Measurements from ENCODE around the gene BCOR. TPM values are rescaled to one million over a fixed set of nuclear protein-coding genes. Genes with fewer than 3 reads are reported as not detected.

The BCOR gene
- total RNA-seq, 2 experiments from 2014 or later: 26.1 to 26.3 TPM

GRCh38 chrX:40005292-40006011 is 92.3 kb downstream of the BCOR start:
- peak in 3 of 14 experiments; percentile 1 to 26 (median 8) for DNase-seq
- H3K27ac ChIP-seq (ENCODE audit: low read depth in 1 of 2, low read length in 2 of 2): no peak overlapping the region
- H3K4me3 ChIP-seq (ENCODE audit: low read length): peak overlapping the region; percentile 34
- H3K4me1 Mint-ChIP-seq (ENCODE audit: low read depth): peaks cover 21% of the 10 kb centered on the region
- peak overlapping the region; percentile 79 for H3K4me3 Mint-ChIP-seq
- peaks cover 46% of the 10 kb centered on the region for H3K27me3 Mint-ChIP-seq
- CTCF ChIA-PET: no interaction called here
- no peak overlapping the region for H3K27ac Mint-ChIP-seq
- no peak for TF ChIP-seq CTCF (IDR thresholded peaks at IDR 0.05)
- intact Hi-C loops (cut with DNase I, micrococcal nuclease): loop anchor here (10.0 kb wide), 3 partner anchors 79 to 259 kb away; no protein-coding TSS in a partner anchor
- H3K9me3 ChIP-seq (ENCODE audit: control insufficient read depth in 1 of 2, insufficient read depth in 1 of 2, low read length in 2 of 2): no peaks in the 10 kb centered on the region
- peak; percentile 32 for ATAC-seq (ENCODE audit: poor library complexity)
- no peaks in the 10 kb centered on the region for H3K36me3 ChIP-seq (ENCODE audit: insufficient read depth, low read length)
- H3K36me3 Mint-ChIP-seq (ENCODE audit: low read depth): no peaks in the 10 kb centered on the region
- H3K9me3 Mint-ChIP-seq: no peaks in the 10 kb centered on the region
- H3K27me3 ChIP-seq (ENCODE audit: control insufficient read depth in 1 of 2, insufficient read depth in 2 of 2, low read length in 2 of 2): peaks cover 20 to 30% of the 10 kb centered on the region in 2 experiments
- peaks cover 40% of the 10 kb centered on the region for H3K4me1 ChIP-seq (ENCODE audit: insufficient read depth, low read length)
- POLR2A ChIA-PET: interaction anchor here (1.1 kb wide), 1 partner anchor 92 kb away, joined by 4 read pairs; the partner anchor contains the start of gene BCOR

- Mint-ChIP-seq H3K27me3 (peaks cover 41% of the 10 kb centered on the region), H3K27ac (no peak overlapping the region), H3K9me3 (no peaks in the 10 kb centered on the region), H3K4me1 (ENCODE audit: low read depth) (peaks cover 15% of the 10 kb centered on the region), H3K4me3 (no peak overlapping the region), H3K36me3 (ENCODE audit: low read depth) (no peaks in the 10 kb centered on the region)
- peaks cover 20 to 30% of the 10 kb centered on the region in 2 experiments for H3K27me3 ChIP-seq (ENCODE audit: control insufficient read depth in 1 of 2, insufficient read depth in 2 of 2, low read length in 2 of 2)
- no peak for TF ChIP-seq CTCF (IDR thresholded peaks at IDR 0.05)
- H3K36me3 ChIP-seq (ENCODE audit: insufficient read depth, low read length): no peaks in the 10 kb centered on the region
- no peak overlapping the region for H3K27ac ChIP-seq (ENCODE audit: low read depth in 1 of 2, low read length in 2 of 2)
- POLR2A ChIA-PET: interaction anchor here (0.9 kb wide), 1 partner anchor 9 kb away, joined by 5 read pairs; no protein-coding TSS in a partner anchor
- intact Hi-C loops (cut with DNase I, micrococcal nuclease): loop anchor here (10.0 kb wide), 3 partner anchors 80 to 260 kb away; no protein-coding TSS in a partner anchor
- CTCF ChIA-PET: no interaction called here
- H3K4me3 ChIP-seq (ENCODE audit: low read length): no peak overlapping the region
- DNase-seq (peak in 1 of 14 experiments; percentile 23), ATAC-seq (ENCODE audit: poor library complexity) (peak; percentile 22)
- H3K4me1 ChIP-seq (ENCODE audit: insufficient read depth, low read length): peaks cover 37% of the 10 kb centered on the region
- no peaks in the 10 kb centered on the region for H3K9me3 ChIP-seq (ENCODE audit: control insufficient read depth in 1 of 2, insufficient read depth in 1 of 2, low read length in 2 of 2)
Measured at GRCh38 chrX:40004921-40005291, 92.9 kb downstream of the BCOR start.

GRCh38 chrX:40004246-40004535 is 93.6 kb downstream of the BCOR start:
- Mint-ChIP-seq H3K27ac (no peak overlapping the region), H3K27me3 (peaks cover 38% of the 10 kb centered on the region), H3K9me3 (no peaks in the 10 kb centered on the region), H3K4me1 (ENCODE audit: low read depth) (peaks cover 12% of the 10 kb centered on the region), H3K4me3 (no peak overlapping the region), H3K36me3 (ENCODE audit: low read depth) (no peaks in the 10 kb centered on the region)
- no peak for ATAC-seq (ENCODE audit: poor library complexity)
- POLR2A ChIA-PET: interaction anchor here (0.9 kb wide), 1 partner anchor 9 kb away, joined by 5 read pairs; no protein-coding TSS in a partner anchor
- Histone ChIP-seq H3K27me3 (ENCODE audit: control insufficient read depth in 1 of 2, insufficient read depth in 2 of 2, low read length in 2 of 2) (peaks cover 20 to 28% of the 10 kb centered on the region in 2 experiments), H3K36me3 (ENCODE audit: insufficient read depth, low read length) (no peaks in the 10 kb centered on the region), H3K9me3 (ENCODE audit: control insufficient read depth in 1 of 2, insufficient read depth in 1 of 2, low read length in 2 of 2) (no peaks in the 10 kb centered on the region), H3K4me3 (ENCODE audit: low read length) (no peak overlapping the region), H3K4me1 (ENCODE audit: insufficient read depth, low read length) (peaks cover 29% of the 10 kb centered on the region), H3K27ac (ENCODE audit: low read depth in 1 of 2, low read length in 2 of 2) (no peak overlapping the region)
- CTCF ChIA-PET: no interaction called here
- intact Hi-C loops (cut with DNase I, micrococcal nuclease): loop anchor here (10.0 kb wide), 3 partner anchors 81 to 261 kb away; no protein-coding TSS in a partner anchor
- no peak for DNase-seq
- no peak for TF ChIP-seq CTCF (IDR thresholded peaks at IDR 0.05)
